Stimulated activated CD4-positive, alpha-beta T cell treated with anti-CD3 and anti-CD28 coated beads, Interleukin-4, amount 100 ng/mL, for 48 hours (primary cell): Measurements from ENCODE around the gene RPL29.

Experiments
- DNase-seq, 2 donors: peaks; one replicate each; pipeline ENCODE4 v3.0.0-alpha.2; 2020; ENCODE audit warnings: low read depth in 2 of 2

The RPL29 gene

DNA sequence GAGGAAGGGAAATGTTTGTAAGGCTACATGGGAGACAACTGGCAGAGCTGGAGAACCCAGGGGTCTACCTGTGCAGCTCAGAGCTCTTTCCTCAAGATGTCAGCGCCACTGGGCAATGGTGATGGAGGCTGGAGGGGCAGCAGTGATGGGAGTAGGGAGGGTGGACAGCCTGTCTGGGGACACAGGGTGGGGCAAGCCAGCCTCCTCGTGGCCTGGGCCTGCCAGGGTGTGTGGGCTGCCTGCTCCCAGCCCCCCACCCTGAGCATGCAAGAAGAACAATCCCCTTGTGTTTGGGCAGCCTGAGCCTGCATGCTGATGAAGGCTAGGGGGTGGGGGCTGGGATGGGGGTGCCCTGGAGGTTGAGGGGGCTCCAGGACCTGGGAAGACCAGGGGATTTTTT lies 29.7 kb downstream of the RPL29 start:
- DNase-seq, result no peak

DNA sequence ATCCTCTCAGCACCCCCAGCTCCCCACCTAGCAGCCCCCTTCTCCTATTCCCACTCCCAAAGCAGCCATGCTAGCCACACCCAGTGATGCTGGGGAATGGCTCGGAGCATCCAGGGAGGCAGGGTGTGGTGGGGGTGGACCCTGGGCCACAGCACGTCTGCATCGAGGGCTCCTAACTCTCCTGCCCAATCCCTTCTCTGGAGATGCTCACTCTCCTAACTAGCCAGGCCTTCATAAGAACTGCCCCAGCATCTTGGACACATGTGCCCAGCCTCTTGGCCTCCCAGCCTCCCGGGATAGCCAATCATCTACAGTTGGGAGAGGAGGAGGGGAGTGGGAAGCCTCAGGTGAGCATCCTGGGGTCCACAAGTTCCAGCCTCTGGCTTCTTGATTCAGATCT lies 31.2 kb downstream of the RPL29 start:
- DNase-seq, result no peak

DNA sequence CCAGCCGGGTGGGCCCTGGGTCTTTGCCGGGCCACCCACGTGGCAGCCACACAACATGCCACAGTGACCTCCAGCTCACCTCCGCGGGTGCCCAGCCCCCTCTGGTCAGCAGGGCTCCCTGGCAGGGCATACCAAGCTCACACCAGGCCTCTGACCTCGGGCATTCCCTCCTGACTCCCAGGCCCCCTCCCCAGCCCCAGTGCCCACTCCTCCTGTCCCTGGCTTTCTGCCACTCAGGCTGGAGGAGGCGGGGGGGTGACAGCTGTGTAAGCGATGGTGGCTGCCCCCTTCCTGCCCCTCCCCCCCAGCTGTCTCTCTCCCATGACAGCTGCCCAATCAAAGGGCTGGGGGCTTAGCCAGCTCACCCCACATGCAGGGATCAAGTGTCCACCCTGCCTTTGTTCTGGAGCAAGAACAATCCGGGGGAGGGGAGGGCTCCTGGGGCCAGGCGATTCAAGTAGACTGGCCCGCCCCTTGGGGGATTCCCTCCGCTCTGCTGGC lies 31.7 kb downstream of the RPL29 start:
- no peak for DNase-seq

DNA sequence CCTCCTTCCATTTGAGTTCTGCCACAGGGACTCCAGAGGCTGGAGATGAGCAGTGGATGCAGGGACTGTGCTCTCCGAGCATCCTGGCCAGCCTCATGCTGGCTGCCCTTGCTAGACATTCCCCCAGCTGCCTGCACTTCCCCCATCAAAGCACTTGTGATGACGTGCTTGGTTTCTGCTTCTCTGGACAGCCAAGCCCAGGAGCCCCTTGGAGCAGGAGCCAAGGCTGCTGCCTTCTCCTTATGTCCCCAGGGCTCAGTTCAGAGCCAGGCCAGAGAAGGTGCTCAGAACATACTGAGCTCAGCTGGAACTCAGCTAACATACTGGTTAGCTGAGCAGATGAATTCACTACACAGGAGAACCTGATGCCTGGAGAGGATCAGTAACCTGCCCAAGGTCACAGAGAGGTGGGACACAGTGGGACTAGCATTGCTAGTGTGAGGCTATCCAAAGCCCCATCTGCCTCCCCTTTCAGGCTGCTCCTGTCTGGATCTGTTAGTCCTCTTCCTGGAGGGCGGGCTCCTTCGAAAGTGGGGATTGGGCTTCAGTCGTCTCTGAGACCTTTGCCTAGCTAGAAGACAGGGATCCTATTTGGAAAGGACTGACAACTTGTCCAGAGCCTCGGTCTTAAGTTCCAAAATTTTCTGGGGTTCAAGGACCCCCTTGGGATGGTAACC lies 32.7 kb downstream of the RPL29 start:
- DNase-seq, result no peak

DNA sequence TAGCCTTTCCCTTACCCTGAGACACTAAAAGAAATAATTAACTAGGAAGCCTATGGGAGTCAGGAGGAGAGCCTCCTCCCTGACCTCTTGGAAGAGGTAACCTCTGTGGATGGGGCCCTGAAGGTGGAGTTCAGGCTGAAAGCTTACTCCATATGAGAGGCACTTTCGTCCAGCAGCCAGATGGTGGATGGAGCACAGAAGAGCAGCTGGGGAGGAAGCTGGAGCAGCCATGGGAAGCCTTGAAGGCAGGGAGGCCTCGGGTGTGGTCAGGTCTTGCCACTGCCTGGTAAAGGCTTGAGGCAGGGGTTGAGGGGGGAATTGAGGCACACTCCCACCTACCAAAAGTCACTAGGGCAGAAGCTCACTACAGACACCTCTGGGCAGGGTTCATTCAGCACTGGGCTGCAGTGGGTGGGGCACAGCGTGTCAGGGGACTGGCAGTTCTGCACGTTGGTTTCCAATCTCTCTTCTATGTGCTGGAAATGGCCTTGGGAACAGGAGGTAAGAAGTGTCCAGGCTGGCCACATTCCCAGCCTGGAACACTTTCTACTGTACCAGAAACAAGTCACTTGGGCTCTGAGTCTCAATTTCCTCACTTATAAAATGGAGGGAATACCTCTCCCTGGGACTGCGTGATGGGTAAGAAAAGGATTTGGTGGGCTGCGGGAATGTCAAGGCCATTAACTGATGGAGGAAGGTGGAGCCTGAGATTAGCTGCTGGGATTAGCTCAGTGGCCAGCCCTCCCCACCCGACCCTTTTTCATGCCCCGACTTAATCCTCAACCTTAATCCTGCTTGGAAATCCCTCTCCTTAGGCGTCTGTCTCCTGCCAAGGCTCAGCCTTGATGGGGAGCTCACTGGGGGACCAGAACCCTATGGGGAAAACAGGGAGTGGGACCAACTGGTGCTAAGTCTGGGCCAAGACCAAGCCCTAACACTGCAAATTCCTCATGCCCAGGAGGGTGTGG lies 33.8 kb downstream of the RPL29 start:
- no peak for DNase-seq

DNA sequence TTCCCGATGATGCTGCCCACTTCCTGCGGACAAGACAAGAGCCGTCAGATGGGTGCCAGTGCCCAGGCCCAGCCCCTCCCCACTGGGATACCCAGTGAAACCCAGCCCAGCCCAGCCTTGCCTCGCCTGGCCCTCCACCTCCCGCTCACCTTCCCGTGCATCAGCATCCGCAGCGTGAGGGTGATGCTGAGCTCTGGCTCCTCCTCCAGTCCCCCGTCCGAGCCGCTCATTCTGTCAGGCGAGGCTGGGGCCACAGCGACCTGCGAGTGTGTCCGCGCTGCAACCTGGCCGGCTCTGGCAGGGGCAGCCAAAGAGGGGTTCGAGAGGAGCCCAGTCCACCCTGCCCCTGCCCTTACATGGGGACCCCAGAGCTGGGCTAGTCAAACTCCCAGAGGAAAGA lies 34.7 kb downstream of the RPL29 start:
- no peak for DNase-seq

DNA sequence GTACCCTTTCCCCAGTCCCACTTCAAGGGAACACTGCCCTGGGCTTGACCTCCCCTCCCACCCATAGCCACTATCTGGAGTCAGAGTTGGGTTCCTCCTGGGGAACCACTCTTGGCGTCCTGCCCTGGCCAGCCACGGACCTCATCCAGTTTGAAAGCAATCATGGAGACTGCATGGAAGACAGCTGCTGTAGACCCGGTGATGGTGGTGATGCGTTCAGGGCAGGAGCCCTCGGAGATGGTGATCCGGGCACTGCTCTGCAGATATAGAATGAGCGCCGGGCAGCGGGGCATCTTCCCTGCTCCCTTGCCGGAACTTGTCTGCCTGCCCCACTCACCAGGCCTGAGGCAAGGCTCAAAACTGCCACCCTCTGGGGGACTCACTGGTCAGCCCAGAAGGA lies 35.3 kb downstream of the RPL29 start:
- DNase-seq, result no peak

DNA sequence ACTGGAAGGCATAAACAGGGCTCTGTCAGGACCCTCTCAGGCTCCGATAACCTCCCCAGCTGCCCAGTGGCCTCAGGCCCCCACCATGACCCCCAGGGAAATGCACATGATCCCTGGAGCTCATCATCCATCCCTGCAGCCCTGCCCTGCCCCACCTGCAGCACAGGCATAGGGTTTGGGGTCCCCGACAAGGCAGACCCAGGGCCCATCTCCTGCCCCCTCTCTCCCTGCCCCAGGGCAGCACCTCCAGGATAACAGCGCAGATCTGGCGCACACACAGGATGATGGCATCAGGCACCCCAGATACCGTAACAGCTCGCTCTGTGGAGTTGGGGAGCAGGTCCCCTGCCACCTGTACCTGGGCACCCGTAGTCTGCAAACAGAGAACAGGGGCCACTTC lies 36.0 kb downstream of the RPL29 start:
- no peak for DNase-seq

DNA sequence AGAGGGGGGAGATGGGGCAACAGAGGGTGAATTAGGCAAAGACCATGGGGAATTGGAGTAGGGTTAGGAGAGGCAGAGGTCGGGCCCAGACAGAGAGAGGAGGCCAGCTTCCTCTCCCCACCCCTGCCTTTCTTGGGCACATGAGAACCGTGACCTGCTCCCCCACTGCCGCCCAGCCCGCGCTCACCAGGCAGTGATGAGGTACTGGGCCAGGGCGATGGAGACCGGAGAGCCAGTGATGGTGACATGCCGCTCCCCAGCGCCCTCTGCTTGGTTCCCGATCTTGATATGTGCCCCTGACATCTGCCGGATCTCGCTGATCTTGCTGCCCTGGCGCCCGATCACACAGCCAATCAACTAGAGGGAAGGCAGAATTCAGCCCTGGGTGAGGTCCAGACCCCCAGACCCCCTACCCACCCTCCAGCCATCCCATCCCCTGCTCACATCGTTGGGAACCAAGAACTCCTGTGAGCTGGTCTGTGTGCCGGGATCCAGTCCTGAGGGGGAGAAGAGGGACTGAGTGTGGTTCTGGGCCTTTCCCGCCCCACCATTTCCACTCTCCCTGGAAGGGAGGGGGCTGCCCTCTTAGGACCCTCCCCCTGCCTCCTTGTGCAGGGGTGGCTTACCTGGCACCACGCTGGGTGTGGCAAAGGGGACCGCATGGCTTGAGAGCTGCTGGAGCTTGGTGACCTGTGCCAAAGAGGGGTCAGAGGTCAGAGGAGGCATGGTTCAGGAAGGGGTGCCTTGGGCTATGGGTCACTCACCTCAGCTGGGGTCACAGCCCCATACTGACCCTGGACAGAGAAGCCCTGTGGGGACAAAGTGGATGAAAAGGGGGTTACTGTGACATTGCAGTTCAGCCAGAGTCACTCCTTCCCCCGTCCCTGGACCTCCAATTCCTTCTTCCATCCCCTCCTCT lies 36.8 kb downstream of the RPL29 start:
- no peak for DNase-seq

DNA sequence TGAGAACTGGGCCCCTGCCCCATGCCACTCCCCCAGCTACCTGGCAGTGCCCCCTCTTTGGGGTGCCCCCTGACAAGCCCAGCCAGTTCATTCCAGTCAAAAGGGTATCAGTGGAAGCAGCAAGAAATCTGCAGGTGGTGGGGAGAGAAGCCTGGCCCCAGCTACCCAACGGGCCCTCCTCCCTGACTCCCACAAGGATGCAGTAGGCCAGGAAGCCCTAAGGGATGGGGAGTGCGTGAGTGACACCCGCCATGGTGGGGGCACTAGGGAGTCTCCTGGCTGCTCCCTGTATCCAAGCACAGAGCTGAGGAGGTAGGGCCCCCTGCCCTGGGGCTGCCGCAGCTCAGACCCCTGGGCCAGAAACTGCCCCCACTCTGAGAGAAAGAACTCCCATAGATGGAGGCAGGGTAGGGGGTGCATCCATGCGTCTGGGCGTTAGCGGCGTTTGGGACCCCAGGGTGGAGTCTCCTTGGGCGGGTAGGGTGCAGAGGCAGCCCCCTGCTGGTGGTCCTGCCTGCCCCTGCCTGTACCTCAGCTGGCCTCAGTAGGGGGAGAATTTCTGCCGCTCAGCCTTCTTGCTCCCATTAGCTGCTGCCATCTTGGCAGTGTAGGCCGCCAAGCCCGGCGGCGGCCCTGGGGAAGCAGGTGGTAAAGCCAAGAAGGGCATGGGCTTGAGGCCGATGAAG lies 38.0 kb downstream of the RPL29 start:
- DNase-seq, result no peak

DNA sequence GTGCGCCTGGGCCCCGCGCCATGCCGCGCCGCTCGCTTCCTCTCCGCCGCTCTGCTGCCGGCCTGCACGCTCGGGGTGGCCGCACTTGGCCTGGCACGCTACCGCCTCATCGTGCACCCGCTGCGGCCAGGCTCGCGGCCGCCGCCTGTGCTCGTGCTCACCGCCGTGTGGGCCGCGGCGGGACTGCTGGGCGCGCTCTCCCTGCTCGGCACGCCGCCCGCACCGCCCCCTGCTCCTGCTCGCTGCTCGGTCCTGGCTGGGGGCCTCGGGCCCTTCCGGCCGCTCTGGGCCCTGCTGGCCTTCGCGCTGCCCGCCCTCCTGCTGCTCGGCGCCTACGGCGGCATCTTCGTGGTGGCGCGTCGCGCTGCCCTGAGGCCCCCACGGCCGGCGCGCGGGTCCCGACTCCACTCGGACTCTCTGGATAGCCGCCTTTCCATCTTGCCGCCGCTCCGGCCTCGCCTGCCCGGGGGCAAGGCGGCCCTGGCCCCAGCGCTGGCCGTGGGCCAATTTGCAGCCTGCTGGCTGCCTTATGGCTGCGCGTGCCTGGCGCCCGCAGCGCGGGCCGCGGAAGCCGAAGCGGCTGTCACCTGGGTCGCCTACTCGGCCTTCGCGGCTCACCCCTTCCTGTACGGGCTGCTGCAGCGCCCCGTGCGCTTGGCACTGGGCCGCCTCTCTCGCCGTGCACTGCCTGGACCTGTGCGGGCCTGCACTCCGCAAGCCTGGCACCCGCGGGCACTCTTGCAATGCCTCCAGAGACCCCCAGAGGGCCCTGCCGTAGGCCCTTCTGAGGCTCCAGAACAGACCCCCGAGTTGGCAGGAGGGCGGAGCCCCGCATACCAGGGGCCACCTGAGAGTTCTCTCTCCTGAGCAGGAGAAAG lies 39.6 kb downstream of the RPL29 start:
- DNase-seq, result peak in 1 of 2 donors; percentile 21

DNA sequence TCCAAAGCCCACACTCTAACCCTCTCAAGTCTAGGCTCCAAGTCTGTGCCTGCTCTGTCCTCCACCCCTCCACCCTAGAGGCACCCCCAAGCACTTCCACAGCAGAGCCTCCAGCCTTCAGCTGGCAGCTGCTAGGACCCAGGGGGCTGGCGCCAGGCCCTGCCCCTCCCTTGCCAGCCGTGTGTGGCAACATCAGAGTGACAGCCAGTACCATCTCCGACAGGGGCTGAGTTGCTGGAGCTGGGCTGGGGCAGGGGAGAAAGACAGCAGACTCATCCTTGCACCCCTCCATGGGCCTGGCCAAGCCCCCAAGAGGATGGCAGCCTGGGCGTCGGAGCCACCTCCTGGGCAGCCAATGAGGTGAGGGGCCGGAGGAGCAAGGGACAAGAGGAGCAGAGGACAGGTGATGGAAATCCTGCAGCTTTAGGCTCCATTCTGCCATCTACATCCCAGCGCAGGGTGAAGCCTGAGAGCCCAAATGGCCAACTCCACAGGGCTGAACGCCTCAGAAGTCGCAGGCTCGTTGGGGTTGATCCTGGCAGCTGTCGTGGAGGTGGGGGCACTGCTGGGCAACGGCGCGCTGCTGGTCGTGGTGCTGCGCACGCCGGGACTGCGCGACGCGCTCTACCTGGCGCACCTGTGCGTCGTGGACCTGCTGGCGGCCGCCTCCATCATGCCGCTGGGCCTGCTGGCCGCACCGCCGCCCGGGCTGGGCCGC lies 40.4 kb downstream of the RPL29 start, which contains the start of gene GPR62:
GPR62 (plus strand) TSS at position 207 of the 718 bp plus-strand sequence; CDS start at position 479, 272 bp downstream.
- no peak for DNase-seq

DNA sequence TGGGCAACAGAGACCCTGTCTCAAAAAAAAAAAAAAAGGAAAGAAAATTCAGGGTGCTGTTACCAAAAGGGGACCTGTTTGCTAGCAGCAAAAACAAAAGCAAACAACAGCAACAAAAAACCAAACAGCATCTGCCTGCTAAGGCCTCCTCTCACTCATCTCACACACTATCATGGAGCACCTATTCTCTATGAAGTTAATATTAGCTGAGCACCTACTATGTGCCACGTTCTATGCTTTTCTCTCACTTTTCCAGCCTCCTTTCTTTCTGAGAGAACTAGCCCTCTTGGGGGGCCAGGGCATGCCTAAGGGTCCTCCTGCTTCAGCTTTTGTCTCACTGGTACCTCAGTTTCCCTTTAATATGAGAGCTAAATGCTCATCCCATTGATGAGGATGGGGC lies 41.0 kb downstream of the RPL29 start:
- DNase-seq, result no peak

DNA sequence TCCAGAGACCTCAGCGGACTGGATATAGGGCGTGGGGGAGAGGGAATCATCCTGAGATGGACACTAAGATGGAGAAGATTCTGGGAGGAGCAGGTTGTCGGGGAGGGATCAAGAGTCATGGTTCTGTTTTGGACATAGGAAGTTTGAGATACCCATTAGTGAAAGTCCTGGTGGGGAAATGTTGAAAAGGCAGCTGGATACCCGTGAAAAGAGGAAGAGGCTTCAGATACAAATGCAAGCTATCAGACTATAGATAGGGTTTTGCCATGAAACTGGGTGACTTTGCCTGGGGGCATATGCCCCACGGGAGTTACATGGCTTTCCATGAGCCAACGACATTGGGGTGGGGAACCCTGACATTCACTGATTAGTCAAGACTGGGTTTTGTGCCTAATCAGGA lies 41.6 kb downstream of the RPL29 start:
- DNase-seq, result no peak

DNA sequence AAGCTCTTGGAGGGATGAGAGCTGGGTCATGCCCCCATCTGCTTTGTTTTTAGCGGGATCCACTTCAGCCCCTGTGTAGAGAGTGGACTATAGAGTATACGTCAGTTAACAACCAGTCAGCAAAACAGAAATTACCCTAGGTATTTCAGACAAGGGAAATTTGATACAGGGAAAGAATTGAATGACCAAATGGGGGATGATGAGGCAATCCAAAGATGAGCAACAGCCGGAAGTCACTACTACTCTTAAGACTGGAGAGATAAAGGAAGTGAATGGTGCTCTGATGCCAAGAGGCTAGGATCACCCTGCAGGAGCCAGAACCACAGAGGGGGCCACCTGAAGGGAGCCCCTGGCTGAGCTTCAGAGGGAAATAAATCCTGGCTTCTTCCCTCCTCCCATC lies 42.2 kb downstream of the RPL29 start:
- DNase-seq, result no peak

DNA sequence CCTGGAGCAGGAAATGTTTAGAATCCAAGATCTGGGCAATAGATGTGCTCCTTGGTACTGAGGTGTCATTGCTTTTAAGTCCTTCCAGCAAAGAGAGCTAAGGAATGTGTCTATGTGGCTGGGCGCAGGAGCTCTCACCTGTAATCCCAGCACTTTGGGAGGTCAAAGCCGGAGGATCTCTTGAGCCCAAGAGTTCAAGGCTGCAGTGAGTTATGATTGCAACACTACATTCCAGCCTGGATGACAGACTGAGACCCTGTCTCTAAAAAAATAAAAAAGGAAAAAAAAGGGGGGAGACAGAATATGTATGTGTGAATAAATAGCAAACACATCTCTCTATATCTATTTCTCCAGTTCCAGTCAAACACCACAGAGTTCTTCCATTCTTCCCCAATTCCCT lies 44.8 kb downstream of the RPL29 start:
- DNase-seq, result no peak

DNA sequence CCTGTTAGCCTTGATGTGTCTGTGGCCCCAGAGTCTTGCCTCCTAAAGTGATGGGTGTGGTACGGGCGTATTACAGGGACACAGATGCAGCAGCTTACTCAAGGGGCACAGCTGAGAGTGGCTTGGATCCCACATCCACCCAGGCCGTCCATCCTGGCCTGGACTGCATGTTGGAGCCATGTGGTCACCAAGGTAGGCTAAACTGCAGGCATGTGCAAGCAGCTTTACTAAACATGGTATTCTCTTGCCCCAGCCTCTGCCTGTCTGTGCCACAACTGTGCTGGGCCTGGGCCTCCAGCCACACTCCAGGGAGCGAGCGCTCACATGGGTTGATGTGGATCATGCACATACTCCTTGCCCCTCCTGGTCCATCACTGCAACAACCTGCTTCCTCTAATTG lies 46.6 kb downstream of the RPL29 start:
- DNase-seq, result no peak

DNA sequence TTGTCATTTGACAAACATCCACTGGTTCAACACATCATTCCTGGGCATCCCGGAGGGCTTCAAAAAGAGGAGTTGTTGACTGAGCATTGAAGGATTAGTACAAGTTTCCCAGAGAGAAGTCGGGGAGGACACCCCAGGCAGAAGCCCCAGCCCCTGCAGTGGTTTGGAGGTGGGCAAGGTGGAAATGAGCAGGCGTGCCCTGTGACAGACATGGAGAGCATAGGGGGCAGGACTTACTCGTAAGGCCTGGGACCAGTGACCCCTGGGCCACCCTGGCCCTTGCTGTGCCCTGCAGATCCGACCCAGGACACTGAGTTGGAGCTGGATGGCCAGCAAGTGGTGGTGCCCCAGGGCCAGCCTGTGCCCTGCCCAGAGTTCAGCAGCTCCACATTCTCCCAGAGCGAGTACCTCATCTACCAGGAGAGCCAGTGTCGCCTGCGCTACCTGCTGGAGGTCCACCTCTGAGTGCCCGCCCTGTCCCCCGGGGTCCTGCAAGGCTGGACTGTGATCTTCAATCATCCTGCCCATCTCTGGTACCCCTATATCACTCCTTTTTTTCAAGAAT lies 47.6 kb downstream of the RPL29 start:
- DNase-seq, result no peak

DNA sequence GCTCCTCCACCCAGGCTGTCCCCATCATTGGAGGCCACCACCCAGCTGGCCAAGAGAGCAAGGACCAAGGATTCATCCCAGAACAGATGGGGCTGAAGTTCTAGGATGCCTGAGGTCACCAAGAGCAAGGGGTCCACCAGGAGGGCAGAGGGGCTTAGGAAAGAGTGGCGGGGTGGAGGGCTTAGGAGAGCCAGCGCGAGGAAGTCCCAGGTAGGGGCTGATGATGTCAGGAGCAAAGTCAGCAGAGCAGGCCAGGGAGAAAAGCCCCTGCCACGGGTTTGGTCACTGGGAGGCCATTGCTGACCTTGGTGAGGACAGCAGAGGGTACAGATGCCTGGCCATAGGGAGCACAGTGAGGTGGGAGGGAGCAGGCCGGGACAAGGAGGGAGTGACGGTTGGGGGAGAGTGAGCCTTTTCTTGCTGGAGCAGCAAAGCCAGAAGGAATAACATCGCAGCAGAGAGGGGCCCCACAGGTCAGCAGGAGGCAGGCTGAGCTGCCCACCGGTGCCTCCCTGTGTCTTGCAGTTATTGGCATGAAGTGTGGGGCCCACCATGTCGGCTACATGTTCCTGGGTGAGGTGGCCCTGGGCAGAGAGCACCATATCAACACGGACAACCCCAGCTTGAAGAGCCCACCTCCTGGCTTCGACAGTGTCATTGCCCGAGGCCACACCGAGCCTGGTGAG lies 48.3 kb downstream of the RPL29 start:
- DNase-seq, result no peak
